ENCODE measurements around the gene SPDYE1.

- TF ChIP-seq EZH2 (IDR thresholded peaks at IDR 0.05; ENCODE audit: borderline replicate concordance, low read length): no peak
- TF ChIP-seq, protein P1, sequence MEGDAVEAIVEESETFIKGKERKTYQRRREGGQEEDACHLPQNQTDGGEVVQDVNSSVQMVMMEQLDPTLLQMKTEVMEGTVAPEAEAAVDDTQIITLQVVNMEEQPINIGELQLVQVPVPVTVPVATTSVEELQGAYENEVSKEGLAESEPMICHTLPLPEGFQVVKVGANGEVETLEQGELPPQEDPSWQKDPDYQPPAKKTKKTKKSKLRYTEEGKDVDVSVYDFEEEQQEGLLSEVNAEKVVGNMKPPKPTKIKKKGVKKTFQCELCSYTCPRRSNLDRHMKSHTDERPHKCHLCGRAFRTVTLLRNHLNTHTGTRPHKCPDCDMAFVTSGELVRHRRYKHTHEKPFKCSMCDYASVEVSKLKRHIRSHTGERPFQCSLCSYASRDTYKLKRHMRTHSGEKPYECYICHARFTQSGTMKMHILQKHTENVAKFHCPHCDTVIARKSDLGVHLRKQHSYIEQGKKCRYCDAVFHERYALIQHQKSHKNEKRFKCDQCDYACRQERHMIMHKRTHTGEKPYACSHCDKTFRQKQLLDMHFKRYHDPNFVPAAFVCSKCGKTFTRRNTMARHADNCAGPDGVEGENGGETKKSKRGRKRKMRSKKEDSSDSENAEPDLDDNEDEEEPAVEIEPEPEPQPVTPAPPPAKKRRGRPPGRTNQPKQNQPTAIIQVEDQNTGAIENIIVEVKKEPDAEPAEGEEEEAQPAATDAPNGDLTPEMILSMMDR (IDR thresholded peaks at IDR 0.05; ENCODE audit: low read length): no peak
Observed at GRCh38 chr7:44059219-44060090, 61.8 kb downstream of the SPDYE1 start.

All from OCI-LY1 (cell line).